ENCODE data around the gene SMC5.
"Not testable (repeated sequence)": the region's sequence is repeated elsewhere in the genome, so short reads cannot be mapped to it uniquely, and the experiment has no call there.

SMC5 gene

GRCh38 chr9:70263421-70263820 is 4.6 kb downstream of the SMC5 start:
- no peak for DNase-seq

DNA sequence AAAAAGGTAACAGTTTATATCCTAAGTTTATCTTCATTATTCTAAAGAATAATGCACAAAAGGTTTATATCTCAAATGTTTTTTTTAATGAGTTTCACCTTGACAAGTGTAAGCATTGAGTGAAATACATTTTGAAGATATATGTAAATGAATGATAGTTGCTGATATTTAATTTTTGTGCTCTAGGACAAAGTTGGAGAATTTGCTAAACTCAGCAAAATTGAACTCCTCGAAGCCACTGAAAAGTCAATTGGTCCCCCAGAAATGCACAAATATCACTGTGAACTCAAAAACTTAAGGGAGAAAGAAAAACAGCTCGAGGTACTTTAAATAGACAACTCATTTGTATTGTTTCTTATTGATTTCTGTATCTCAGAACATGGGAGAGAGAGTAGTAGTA is 19.5 kb downstream of the SMC5 start:
- no peak for DNase-seq

DNA sequence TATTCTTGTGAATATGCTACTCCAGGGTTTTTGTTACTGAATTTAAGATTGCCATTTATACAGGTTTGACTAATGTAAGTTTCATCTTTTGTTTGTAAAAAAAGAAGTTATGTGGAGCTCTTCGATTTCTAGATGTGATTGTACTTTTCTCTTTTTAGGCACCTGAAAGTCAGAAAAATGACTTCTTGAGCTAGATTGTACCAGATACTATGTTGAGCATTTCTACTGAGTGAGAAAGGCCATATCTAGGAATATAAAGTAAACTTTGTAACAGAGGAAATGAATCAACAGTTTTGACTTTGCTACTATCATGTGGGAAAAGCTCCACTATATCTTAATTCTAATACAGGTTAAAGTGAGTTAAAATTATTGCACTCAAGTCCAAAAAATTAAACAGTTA is 25.1 kb downstream of the SMC5 start:
- no peak for DNase-seq

- no peak for DNase-seq
Observed at GRCh38 chr9:70285246-70285645, 26.5 kb downstream of the SMC5 start.

GRCh38 chr9:70285981-70286598 is 27.3 kb downstream of the SMC5 start:
- DNase-seq: no peak

DNA sequence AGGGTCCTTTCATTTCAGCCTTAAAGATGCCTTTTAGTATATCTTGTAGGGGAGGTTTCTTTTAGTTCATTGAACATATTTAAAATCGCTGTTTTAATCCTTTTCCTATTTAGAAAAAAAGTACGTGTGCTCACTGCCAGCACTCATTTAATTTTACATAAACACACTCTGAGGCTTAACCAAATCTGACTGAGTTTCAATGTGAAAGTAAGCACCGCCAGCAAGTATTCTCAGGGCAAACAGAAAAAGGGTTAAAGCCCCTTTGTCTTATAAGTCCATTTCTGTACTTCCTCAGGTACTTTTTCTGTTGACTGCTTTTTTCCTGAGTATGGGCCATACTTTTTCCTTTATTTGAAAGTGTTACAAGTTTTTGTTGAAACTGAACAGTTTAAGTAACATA is 31.8 kb downstream of the SMC5 start:
- DNase-seq: no peak

DNA sequence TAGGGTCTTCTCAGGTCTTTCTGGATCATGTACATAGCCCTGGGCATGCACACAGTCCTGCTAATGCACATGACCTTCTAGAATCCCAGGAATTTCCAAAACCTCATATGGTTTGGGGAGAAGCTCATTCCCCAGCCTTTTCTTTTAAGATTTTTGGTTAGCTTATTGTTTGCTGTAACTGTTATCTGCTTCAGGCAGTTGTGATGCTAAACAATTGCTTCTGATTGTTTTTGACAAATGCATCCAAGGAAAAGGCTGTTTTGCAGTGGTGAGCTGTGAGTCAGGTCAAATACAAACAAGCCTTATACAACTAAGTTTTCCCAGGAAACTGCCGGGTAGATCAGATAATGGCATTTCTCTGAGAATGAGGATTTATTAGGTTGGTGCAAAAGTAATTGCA is 32.7 kb downstream of the SMC5 start:
- peak; percentile 11 for DNase-seq

DNA sequence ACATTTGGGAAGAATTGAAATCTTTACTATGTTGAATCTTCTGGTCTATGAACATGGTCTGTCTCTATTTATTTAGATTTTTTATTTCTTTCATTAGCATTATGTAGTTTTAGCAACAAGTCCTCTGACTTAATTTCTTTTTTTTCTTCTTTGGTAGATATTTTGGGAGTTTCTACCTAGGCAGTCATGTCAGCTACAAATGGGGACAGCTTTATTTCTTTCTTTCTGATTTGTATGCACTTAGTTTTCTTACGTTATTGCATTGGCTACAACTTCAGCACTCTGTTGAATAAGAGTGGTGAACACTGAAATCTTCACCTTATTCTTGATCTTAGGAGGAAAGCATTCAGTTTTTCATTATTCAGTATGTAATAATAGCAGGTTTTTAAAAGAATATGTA is 33.5 kb downstream of the SMC5 start:
- DNase-seq: no peak

DNA sequence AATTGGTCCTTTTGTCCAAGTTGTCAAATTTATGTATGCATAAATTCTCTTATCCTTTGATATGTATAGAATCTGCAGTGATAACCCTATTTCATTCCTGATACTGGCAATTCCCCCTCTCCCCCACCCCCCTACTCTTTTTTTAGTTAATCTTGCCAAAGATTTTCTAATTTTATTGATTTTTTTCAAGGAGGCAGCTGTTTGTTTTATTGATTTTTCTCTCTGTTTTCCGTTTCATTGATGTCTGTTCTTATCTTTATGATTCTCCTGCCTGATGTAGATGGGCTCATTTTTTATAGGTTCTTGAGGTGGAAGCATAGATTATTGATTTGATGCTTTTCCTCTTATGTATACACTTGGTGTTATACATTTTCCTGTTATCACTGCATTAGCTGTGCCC is 34.4 kb downstream of the SMC5 start:
- no peak for DNase-seq

- peak; percentile 13 for DNase-seq
Observed at GRCh38 chr9:70297141-70297540, 38.4 kb downstream of the SMC5 start.

GRCh38 chr9:70298245-70298771 is 39.5 kb downstream of the SMC5 start:
- DNase-seq: no peak

GRCh38 chr9:70303268-70303667 is 44.5 kb downstream of the SMC5 start:
- no peak for DNase-seq

GRCh38 chr9:70304810-70305209 is 46.0 kb downstream of the SMC5 start:
- no peak for DNase-seq

- peak; percentile 26 for DNase-seq
Observed at GRCh38 chr9:70315389-70315788, 56.6 kb downstream of the SMC5 start.

DNA sequence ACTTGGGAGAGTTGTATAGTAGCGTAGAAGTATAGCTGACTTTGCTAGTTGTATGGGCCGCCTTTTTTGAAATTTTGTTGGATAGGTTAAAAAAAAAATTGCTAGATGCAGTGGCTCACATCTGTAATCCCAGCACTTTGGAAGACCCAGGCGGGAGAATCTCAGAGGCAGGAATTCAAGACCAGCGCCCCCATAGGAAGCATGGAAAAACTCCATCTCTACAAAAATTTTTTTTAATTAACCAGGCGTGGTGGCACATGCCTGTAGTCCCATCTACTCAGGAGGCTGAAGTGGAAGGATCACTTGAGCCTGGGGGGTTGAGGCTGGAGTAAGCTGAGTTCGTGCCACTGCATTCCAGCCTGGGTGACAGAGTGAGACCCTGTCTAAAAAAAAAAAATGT is 59.2 kb downstream of the SMC5 start:
- peak; percentile 14 for DNase-seq

DNA sequence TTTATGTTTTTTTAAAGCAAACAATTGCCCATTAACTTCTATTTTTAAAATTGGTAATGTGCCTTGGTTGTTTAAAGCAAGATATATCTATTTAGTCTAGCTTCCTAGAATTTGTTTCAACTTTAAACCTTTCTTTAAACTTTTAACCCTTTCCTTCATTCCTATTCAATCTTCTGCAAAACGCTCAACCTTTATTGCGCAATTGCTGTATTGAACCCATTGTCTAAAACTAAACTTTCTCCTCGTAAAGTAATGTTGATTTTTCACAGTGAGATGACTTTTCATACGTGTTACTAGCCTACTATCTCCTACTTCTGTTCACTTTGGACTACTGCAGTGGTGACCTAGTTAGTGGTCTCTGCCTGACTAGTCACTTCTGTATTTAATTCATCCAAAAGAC is 63.3 kb downstream of the SMC5 start:
- DNase-seq: no peak

DNA sequence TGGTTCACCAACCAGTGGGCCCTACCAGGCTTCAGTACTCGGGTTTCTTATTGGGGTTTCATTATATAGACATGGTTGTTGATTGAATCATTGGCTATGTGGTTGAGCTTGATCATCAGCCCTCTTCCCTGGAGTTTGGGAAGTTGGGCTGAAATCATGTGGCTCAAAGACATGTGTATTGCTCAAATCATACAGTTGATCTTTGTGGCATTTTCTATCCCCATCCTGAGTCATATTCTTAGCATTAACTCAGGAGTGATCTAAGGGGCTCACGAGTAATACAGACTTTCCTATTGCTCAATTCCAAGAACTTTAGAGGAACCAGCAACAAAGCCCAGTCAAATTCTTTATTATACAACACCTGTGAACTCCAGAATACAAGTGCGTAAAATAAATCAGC is 66.2 kb downstream of the SMC5 start:
- DNase-seq: peak; percentile 33

DNA sequence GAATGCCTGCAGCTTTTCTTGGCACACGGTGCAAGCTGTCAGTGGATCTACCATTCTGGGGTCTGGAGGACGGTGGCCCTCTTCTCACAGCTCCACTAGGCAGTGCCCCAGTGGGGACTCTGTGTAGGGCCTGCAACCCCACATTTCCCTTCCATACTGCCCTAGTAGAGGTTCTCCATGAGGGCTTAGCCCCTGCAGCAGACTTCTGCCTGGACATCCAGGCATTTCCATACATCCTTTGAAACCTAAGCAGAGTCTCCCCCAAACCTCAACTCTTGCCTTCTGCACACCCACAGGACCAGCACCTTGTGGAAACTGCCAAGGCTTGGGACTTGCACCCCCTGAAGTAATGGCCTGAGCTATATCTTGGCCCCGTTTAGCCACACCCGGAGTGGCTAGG is 69.8 kb downstream of the SMC5 start:
- not testable (repeated sequence) for DNase-seq

- DNase-seq: peak; percentile 38
Observed at GRCh38 chr9:70340572-70340971, 81.8 kb downstream of the SMC5 start.

DNA sequence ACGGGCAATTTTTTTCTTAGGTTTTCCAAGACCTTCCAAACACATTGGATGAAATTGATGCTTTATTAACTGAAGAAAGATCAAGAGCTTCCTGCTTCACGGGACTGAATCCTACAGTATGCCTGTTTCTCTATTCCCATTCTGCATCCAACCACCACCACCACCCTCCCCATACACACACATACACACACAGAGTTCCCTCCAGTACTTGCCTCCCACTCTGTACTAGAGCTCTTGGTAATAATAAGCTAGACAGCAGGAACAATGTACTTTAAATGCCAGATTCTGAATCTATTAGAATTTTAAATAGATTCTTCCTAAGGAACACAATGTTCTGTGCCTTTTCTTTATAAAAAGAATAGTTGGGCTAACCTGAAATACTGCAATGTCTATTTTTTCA is 88.3 kb downstream of the SMC5 start:
- no peak for DNase-seq

DNA sequence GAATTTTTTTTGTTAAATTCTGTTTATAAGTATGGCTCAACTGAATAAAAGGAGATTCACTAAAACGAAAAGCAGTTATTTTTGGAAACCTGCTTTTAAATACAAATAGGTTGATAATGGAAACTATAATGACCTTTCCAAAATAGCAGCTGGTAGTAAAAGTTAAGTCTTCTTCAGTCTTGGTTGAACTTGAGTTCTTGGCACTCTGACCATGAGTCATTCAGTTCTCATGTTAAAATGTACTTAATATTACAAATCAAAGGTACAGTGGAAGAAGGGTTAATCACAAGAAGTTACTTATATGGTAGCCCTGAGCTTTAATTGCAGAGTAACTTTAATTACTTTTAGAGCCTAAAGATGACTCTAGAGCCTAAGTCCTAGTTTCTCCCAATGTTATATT is 93.6 kb downstream of the SMC5 start:
- peak; percentile 13 for DNase-seq

DNA sequence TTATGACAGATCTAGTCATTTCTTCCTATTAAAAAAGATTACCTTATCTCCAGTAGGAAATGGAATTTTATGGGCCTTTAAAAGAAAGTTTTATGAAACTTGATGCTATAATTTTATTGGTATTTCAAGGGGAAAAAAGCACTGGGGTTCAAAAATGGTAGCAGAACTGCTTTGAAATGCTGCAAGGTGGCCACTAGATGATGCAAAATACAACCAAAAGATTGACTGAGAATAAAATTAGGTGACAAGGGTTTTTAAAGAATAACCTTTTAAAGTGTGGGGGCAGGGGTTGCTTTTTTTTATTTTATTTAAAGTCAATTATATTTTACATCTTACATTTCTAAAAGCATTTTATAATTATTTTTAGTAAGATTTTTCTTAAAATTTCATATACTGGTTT is 94.0 kb downstream of the SMC5 start:
- no peak for DNase-seq

DNA sequence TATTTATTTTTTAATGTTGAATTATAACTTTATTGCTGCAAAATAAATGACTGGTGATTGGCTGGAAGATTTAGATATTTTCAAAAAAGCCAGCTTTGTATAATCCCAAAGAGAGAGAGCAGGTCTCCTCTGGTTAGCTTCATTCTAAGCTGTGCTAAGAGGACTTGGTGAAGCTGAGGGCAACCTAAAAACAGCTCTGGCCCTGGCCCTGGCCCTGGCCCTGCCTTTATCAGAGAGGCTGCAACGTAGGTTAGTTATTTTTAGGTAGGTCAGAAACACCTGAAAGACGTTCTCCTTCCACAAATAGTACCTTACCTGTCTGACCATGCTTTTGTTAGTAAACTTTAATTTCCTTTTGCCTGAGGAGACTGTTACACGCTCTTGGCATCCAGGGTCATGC is 97.0 kb downstream of the SMC5 start:
- DNase-seq: no peak

GRCh38 chr9:70362952-70363351 is 104.2 kb downstream of the SMC5 start:
- DNase-seq: no peak

DNA sequence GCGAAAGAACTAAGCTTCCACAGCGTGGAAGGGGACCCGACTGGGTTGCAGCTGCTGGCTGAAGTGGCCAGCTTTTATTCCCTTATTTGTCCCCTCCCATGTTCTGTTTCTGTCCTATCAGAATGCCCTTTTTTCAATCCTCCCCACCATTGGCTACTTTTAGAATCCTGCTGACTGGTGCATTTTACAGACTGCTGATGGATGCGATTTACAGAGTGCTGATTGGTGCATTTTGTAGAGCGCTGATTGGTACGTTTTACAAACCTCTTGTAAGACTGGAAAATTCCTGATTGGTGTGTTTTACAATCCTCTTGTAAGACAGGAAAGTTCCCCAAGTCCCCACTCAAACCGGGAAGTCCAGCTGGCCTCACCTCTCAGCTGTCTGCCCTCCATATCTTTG is 105.0 kb downstream of the SMC5 start:
- DNase-seq: no peak
